Measurements from ENCODE around the gene RTN4R.

RTN4R gene

GRCh38 chr22:20240447-20240764 lies 27.7 kb downstream of the RTN4R start:
- TF ChIP-seq CTCF (IDR thresholded peaks at IDR 0.05) = no peak
- Histone ChIP-seq H3K4me1 (ENCODE audit: control insufficient read depth in 1 of 2, insufficient read depth in 1 of 2, low read depth in 1 of 2, low read length in 1 of 2) (peaks cover 8 to 17% of the 10 kb centered on the region in 2 experiments), H3K4me3 (ENCODE audit: low read depth in 1 of 2, low read length in 1 of 2) (no peak overlapping the region), H3K9me3 (no peaks in the 10 kb centered on the region), H3K36me3 (peaks cover 10% of the 10 kb centered on the region), H3K27ac (no peak overlapping the region), H3K27me3 (no peaks in the 10 kb centered on the region)

- peaks cover 10% of the 10 kb centered on the region for H3K36me3 ChIP-seq
- no peaks in the 10 kb centered on the region for H3K9me3 ChIP-seq
- no peak overlapping the region for H3K27ac ChIP-seq
- no peak overlapping the region for H3K4me3 ChIP-seq (ENCODE audit: low read depth in 1 of 2, low read length in 1 of 2)
- H3K4me1 ChIP-seq (ENCODE audit: control insufficient read depth in 1 of 2, insufficient read depth in 1 of 2, low read depth in 1 of 2, low read length in 1 of 2) = peaks cover 8 to 17% of the 10 kb centered on the region in 2 experiments
- no peaks in the 10 kb centered on the region for H3K27me3 ChIP-seq
- no peak for TF ChIP-seq CTCF (IDR thresholded peaks at IDR 0.05)
These were observed 28.3 kb downstream of the RTN4R start for GRCh38 chr22:20239676-20240446.

GRCh38 chr22:20238901-20239675 lies 29.0 kb downstream of the RTN4R start:
- Histone ChIP-seq H3K4me1 (ENCODE audit: control insufficient read depth in 1 of 2, insufficient read depth in 1 of 2, low read depth in 1 of 2, low read length in 1 of 2) (peaks cover 8 to 11% of the 10 kb centered on the region in 2 experiments), H3K27ac (no peak overlapping the region)
- no peak for TF ChIP-seq CTCF (IDR thresholded peaks at IDR 0.05)

GRCh38 chr22:20238536-20238900 lies 29.6 kb downstream of the RTN4R start:
- no peak overlapping the region for H3K4me3 ChIP-seq (ENCODE audit: low read depth in 1 of 2, low read length in 1 of 2)
- no peaks in the 10 kb centered on the region for H3K9me3 ChIP-seq
- H3K27me3 ChIP-seq = no peaks in the 10 kb centered on the region
- peaks cover 10% of the 10 kb centered on the region for H3K36me3 ChIP-seq
- no peak overlapping the region for H3K27ac ChIP-seq
- H3K4me1 ChIP-seq (ENCODE audit: control insufficient read depth in 1 of 2, insufficient read depth in 1 of 2, low read depth in 1 of 2, low read length in 1 of 2) = peaks cover 6% of the 10 kb centered on the region in 2 experiments
- TF ChIP-seq CTCF (IDR thresholded peaks at IDR 0.05) = no peak

More at GRCh38 chr22:20238901-20239675, 29.0 kb downstream of the RTN4R start:
- H3K4me3 ChIP-seq (ENCODE audit: low read depth in 1 of 2, low read length in 1 of 2) = no peak overlapping the region
- H3K36me3 ChIP-seq = peaks cover 10% of the 10 kb centered on the region
- H3K27me3 ChIP-seq = no peaks in the 10 kb centered on the region
- no peaks in the 10 kb centered on the region for H3K9me3 ChIP-seq

GRCh38 chr22:20237480-20238440 lies 30.4 kb downstream of the RTN4R start:
- no peaks in the 10 kb centered on the region for H3K9me3 ChIP-seq

More at GRCh38 chr22:20237480-20238440, 30.4 kb downstream of the RTN4R start:
- H3K4me3 ChIP-seq (ENCODE audit: low read depth in 1 of 2, low read length in 1 of 2) = no peak overlapping the region
- H3K27me3 ChIP-seq = no peaks in the 10 kb centered on the region
- H3K36me3 ChIP-seq = peaks cover 10% of the 10 kb centered on the region
- no peak overlapping the region for H3K27ac ChIP-seq
- H3K4me1 ChIP-seq (ENCODE audit: control insufficient read depth in 1 of 2, insufficient read depth in 1 of 2, low read depth in 1 of 2, low read length in 1 of 2) = no peaks in the 10 kb centered on the region
- TF ChIP-seq CTCF (IDR thresholded peaks at IDR 0.05) = no peak

Measured in neutrophil (primary cell).